HT-29 (cell line): ENCODE data around the gene HOGA1. TPM values are rescaled to one million over a fixed set of nuclear protein-coding genes. Genes with fewer than 3 reads are reported as not detected.
"Not testable (repeated sequence)": the region's sequence is repeated elsewhere in the genome, so short reads cannot be mapped to it uniquely, and the experiment has no call there.

Source experiments
- DNase-seq: peaks from one replicate; pipeline ENCODE4 v3.0.0-alpha.2; 2015; ENCODE audit warnings: low spot score
- total RNA-seq: library from RNA; depleted of rRNA; stranded (reverse); fragments of >200 nt; shearing (Covaris generic); gene quantifications from 2 replicates; pipeline ENCODE4 v1.2.3, GENCODE V29; 2014

Gene HOGA1
- total RNA-seq, 1 experiment from 2014 or later = 0.36 TPM

DNA sequence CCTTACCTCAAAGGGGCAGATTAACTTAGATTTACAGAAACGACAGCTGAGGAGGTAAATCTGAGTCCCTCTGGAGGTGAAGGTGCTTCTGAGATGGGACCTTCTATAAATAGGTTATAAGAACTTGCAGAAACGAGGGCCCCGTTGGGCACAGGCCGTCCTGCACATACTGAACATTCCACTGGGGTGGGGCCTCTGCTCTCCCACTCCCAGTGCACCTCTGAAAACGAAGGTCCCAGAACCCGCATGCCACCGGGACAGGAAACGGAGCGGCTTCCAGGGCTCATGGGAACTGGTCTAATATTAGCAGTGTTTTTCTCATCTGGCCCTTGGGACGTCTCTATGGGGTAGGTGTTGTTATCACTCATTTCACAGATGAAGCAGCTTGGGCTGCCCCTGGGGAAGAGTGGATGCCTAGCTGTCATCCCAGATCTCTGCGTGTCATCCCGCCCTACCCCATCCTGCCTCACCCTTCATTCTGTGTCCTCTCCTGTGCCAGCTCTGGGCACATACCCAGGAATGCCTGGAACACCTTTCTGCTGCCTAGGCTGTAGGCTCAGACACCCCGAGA, 24.9 kb downstream of the HOGA1 start:
- no peak for DNase-seq

DNA sequence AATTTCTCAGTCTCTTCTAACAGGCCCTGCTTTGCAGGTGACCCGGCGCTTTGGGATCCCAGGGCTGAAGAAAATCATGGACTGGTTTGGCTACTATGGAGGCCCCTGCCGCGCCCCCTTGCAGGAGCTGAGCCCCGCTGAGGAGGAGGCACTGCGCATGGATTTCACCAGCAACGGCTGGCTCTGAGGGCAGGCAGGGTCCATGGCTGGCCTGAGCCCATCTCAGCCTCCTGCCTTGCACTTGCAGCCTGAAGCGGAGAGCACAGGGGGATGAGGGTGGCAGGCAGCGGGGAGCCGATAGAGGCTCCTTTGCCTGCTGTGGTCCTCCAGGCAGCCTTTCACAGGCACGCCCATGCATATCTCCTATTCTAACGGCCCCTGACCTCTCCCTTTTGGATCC, 27.3 kb downstream of the HOGA1 start:
- no peak for DNase-seq

GRCh38 chr10:97612386-97612785, 28.2 kb downstream of the HOGA1 start:
- peak; percentile 76 for DNase-seq

GRCh38 chr10:97618285-97618684, 34.1 kb downstream of the HOGA1 start:
- no peak for DNase-seq

DNA sequence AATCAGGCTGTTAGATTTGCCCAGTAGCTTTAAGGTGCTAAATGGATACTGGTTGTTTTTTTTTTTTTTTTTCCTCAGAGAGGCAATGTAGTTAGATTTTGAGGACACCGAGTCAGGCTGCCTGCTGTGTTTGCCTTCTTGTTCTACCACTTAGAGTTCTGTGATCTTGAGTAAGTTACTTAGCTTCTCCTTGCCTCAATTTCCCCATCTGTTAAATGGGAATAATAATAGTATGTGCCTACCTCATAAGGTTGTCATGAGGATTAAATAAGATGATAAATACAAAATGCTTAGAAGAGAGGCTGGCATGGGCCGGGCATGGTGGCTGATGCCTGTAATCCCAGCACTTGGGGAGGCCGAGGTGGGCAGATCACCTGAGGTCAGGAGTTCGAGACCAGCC, 34.5 kb downstream of the HOGA1 start:
- DNase-seq = no peak

- no peak for DNase-seq
Observed at GRCh38 chr10:97623277-97623676, 39.1 kb downstream of the HOGA1 start.

DNA sequence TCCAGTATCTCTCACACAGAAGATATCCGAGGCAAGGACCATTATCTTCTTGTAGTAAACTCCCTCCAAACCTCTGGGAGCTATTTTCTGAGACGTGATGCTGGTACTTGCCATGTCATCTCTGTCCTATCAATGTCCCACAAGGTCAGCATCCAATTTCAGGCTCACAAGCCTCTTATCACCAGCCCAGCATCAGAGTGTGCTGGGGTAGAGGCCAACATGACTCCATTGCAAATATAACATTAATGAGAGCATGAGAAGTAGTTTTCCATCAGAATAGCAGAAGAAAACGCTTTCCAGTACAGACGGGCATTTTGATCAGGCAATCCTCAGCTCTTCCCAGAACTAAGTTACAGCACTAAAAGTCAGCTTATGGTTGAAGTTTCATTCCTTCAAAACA, 43.5 kb downstream of the HOGA1 start:
- DNase-seq = no peak

GRCh38 chr10:97628228-97628627, 44.0 kb downstream of the HOGA1 start:
- no peak for DNase-seq

DNA sequence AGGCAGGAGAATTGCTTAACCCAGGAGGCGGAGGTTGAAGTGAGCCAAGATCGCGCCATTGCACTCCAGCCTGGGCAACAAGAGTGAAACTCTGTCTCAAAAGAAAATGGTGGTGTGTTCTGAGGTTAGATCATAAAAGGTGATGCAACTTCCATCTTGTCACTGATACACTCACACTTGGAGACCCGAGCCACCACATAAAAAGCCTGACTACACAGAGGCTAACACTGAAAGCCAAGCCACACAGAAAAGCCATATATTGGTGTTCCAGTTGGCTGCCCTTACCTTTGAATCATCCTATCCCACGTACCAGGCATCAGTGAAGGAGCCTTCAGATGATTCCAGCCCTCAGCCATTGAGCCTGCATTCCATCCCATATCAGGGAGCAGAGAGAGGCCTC, 45.1 kb downstream of the HOGA1 start:
- no peak for DNase-seq

DNA sequence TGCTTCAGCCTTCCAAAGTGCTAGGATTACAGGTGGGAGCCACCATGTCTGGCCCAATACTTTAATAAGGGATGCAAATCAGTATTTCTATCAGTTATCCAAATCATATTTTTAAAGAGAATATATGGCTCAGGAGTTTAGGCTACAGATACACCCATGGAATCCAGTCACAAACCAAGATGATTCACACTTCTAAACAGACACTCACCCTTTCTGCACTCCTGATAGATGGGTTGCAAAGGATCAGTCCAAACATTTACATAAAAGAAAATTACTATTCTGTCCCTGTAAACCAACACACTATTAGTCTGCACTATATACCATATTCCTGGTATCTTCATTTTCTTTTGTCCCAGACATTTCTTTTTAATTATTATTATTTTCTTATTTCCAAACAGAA, 46.9 kb downstream of the HOGA1 start:
- no peak for DNase-seq

DNA sequence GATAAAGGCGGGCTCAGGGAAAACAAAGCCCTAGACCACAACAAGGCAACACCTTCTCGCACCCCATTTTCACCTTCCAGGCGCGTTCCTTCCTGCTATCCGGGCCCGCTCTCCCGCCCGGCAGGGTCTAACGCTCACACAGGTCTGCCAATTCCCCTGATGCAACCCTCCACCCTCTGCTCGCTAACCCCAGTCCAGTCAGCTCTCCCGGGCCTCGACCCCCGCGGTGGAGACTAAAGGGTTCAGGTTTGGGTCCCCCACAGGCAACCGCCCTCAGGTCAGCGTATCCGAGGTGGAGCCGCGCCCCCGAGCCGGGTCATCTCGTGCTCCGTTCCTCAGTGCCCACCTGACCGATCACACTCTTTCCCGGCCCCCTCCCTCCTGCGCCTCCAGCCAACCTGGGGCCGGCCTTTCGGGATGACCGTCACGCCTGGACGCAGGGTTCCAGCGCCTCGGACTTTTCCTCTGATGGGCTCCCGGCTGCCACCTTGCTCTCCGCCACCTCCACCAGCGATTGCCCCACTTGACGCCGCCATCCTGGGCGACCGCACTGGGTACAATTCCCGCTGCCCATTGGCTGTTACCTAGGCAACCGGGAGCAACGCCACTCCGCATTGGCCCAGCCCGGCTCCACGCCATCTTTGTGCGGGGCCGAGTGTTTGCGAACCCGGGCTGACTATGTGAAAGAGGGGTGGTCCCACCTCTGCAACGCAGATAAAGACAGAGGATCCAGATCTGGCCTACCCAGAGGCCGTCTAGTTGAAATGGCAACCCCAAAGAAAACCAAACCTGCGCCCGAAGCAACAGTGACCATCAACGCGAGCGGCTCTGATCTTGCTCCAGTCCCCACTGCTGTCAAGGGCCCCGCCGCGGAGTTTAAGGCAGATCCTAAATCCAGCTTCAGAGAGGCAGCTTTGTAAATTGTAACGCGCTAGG, 49.0 kb downstream of the HOGA1 start, which contains the start of gene MORN4:
Gene MORN4, minus strand, starts transcription at position 552 of the 936 bp plus-strand sequence. CDS start 13,847 bp downstream, outside the sequence.
- DNase-seq = peak; percentile 84

DNA sequence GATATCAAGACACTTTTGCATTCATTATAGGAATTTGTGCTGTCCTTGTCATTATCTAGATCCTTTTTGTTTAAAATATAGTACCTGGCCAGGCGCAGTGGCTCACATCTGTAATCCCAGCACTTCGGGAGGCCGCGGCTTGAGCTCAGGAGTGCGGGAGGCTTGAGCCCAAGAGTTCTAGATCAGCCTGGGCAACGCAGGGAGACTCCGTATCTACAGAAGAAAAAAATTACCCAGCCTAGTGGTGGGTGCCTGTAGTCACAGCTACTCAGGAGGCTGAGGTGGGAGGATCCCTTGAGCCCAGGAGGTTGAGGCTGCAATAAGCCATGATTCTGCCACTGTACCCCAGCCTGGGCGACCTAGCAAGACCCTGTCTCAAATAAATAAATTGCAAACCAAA, 49.7 kb downstream of the HOGA1 start:
- no peak for DNase-seq

GRCh38 chr10:97635577-97635976, 51.4 kb downstream of the HOGA1 start:
- no peak for DNase-seq

DNA sequence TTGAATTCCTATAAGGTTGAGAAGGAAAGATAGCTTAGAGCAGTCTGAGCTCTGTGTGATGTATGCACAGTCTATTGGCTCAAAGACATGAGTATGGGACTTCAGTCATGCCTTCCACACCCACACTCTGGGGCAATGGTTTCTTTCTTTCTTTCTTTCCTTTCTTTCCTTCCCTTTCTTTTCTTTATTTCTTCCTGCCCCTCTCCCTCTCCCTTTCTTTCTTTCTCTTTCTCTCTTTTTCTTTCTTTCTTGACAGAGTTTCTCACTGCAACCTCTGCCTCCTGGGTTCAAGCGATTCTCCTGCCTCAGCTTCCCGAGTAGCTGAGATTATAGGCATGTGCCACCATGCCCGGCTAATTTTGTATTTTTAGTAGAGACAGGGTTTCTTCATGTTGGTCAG, 54.9 kb downstream of the HOGA1 start:
- DNase-seq = not testable (repeated sequence)

DNA sequence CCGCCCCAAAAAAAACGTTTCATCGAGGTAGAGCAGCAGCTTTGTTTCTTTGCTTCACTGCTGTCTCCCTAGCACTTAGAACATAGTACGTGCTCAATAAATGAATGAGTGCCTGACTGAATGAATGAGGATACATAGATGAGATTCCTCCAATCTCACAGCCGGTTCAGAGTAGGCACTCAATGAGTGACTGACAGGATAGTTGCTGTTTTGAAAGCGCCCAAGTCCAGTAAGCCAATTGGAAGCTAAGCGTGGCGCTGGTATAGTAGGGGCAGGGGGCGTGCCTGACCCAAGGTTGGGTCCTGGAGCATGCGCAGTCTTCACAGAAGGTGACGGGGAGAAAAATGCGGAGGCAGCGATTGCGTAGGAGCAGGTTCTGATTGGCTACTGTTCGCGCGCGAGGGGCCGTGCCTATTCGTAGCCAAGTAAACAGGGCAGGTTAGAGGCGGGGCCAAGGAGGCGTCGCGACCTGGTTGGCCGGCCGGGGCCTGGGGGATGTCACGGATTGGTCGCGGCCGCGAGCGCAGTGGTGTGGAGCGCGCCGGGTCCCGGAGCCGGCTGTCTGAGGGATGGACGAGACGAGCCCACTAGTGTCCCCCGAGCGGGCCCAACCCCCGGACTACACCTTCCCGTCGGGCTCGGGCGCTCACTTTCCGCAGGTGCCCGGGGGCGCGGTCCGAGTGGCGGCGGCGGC, 56.1 kb downstream of the HOGA1 start, which contains the start of gene PI4K2A:
Gene PI4K2A, plus strand, starts transcription at position 498 of the 694 bp plus-strand sequence. Its CDS starts 72 bp downstream, at position 570.
- peak; percentile 99 for DNase-seq

- peak; percentile 15 for DNase-seq
Observed at GRCh38 chr10:97640868-97641811, 57.0 kb downstream of the HOGA1 start.

DNA sequence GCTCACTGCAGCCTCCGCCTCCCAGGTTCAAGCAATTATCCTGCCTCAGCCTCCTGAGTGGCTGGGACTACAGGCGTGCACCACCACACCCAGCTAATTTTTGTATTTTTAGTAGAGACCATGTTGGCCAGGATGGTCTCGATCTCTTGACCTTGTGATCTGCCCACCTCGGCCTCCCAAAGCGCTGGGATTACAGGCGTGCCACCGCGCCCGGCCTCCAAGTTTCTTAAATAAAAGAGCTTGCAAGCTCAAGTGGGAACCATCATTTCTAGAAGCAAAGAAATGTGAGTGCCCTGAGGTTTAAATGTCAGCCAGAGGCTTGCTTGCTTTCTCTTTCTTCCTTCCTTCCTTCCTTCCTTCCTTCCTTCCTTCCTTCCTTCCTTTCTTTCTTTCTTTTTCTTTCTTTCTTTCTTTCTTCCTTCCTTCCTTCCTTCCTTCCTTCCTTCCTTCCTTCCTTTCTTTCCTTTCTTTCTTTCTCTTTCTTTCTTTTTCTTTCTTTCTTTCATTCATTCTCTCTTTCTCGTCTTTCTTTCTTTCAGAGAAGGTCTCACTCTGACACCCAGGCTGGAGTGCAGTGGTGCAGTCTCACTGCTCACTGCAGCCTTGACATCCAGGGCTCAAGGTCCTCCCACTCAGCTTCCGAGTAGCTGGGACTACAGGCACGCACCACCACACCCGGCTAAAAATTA, 58.4 kb downstream of the HOGA1 start:
- not testable (repeated sequence) for DNase-seq

DNA sequence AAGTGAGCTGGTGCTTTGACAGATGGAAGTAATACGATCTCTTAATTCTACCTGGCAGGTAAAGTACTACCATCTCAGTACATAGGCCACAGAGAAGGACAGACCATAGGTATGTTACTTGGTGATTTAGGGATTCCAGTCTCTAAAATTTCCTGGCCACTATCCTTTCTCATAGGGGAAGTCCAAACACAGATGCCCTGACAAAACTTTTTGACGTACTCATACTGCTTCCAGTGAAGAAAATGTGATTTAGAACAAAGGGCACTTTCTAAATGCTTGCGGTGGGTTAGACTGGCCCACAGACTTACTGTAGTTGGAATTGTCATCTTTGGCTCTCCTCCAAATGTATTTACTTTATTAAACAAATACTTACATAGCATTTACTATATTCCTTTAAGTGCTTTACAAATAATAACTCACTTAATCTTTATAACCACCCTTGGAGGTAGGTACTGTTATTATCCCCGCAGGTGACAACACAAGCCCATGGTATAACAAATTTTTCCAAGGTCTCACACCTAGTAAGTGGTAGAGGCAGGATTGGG, 59.3 kb downstream of the HOGA1 start:
- DNase-seq = no peak

DNA sequence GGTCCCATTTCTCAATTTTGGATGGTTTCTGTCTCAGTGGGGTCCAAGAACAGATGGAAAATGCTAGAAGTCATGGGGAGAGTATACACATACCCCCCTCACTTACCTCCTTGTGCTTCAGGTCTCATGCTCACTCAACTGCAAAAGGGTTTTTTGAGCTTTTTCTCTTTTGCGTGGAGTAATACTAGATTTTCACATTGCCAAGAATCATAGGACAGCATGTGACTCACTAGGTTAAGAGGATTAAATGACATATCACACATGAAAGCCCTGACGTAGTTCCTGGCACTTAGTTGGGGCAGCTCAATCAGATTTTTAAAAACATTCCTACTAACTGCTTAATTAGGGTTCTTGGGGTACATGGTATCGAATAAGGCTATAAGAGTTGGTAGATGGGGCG, 60.7 kb downstream of the HOGA1 start:
- no peak for DNase-seq

DNA sequence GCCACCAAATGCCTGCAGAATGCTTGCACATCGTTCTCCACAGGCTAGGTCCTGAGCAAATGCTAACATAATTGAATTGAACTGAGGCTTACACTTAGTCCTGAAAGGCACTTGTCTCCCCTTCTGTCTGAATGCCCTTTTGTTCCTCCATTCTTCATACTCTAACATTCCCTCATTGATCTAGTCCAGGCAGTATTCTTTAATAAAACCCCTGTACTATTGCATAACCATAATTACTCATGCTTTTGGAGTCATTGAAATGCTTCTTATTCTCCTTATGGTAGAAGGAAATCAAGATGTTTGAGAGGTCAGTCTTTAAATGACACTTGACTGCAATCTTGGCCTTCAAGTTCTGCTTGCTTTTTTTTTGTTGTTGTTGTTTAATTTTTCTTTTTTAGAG, 63.4 kb downstream of the HOGA1 start:
- DNase-seq = no peak
